ENCODE measurements around the gene TOLLIP.

TOLLIP gene

GRCh38 chr11:1229471-1230120, 79.8 kb downstream of the TOLLIP start:
- DNase-seq, result no peak

GRCh38 chr11:1228921-1229451, 80.4 kb downstream of the TOLLIP start:
- no peak for DNase-seq

- no peak for DNase-seq
Observed at GRCh38 chr11:1228101-1228821, 81.2 kb downstream of the TOLLIP start.

GRCh38 chr11:1227551-1228100, 81.8 kb downstream of the TOLLIP start:
- no peak for DNase-seq

GRCh38 chr11:1226986-1227550, 82.4 kb downstream of the TOLLIP start:
- DNase-seq, result no peak

GRCh38 chr11:1226226-1226985, 83.0 kb downstream of the TOLLIP start:
- DNase-seq, result no peak

- DNase-seq, result no peak
Observed at GRCh38 chr11:1225386-1226225, 83.8 kb downstream of the TOLLIP start.

- DNase-seq, result no peak
Observed at GRCh38 chr11:1224491-1225385, 84.7 kb downstream of the TOLLIP start.

Measured in NCI-H187 treated with DMSO at 0.1 percent for 48 hours (cell line).